ENCODE results near the gene DRD4. TPM values are rescaled to one million over a fixed set of nuclear protein-coding genes. Genes with fewer than 3 reads are reported as not detected.
"Not testable (repeated sequence)": the region's sequence is repeated elsewhere in the genome, so short reads cannot be mapped to it uniquely, and the experiment has no call there.

The DRD4 gene
- polyA plus RNA-seq, 4 donors: 1.8 to 5.2 (median 4.7) TPM

DNA sequence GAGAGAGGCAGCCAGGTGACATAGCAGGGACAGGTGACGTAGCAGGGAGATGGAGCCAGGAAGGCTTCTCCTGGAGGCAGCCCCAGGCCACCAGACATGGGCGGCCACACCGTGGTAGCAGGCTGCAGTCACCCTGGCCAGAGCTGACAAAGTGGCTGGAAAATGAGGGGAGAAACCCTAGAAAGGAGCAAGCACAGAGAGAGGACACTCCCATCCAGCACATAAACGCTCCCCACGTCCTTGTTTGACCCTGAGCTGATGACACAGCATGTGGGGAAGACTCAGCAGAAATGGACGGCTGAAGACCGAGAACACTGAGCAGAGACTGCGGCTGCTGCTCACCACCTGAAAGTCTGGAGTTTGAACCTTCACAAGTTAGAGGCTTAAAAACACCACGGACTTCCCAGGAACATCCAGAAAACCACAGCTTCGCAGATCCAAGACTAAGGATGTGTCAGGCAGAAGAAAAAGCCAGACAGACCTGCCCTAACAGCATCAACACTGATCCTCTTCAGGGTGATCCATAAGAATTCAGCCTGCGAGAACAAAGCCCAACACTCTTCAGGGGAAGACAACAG is 28.7 kb downstream of the DRD4 start:
- DNase-seq (ENCODE audit: low read depth in 4 of 4, low spot score in 2 of 4): no peak

DNA sequence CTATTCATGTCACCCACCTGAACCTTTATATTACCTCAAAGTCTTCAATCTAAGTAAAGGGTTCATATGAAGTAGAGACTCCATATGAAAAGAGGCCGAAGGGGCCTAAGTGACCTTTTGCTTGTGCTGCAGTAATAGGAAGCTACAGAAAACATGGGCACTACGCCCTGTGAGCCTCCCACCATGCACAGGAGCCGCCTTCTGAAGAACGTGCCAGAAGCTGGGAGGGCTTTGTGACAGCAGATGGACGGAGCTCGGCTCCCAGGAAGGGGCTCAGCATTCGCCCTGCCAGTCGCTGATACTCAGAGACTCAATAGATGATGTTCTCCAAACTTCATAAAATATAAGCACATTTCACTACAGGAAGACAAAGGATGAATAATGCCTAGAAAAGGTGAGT is 36.8 kb downstream of the DRD4 start:
- DNase-seq (ENCODE audit: low read depth in 4 of 4, low spot score in 2 of 4): no peak

DNA sequence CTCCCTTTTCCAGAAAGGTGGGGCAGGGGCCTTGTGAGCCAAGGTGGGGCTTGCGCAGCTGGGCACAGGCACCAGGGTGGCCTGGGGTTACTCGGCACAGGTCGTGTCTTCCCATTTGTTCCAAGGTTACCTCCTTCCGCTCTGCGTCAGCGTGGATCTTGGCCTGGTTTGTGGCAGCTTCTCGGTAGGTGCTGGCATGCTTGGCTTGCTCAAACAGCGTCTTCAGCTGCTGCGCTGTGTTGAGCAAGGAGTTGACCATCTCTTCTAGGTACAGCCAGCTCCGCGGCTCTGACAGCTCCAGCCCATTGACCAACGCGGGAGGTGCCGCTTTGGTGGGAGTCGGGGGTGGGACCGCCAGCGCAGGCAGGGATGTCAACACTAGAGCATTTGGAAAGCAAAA is 37.3 kb downstream of the DRD4 start:
- no peak for DNase-seq (ENCODE audit: low read depth in 4 of 4, low spot score in 2 of 4)

DNA sequence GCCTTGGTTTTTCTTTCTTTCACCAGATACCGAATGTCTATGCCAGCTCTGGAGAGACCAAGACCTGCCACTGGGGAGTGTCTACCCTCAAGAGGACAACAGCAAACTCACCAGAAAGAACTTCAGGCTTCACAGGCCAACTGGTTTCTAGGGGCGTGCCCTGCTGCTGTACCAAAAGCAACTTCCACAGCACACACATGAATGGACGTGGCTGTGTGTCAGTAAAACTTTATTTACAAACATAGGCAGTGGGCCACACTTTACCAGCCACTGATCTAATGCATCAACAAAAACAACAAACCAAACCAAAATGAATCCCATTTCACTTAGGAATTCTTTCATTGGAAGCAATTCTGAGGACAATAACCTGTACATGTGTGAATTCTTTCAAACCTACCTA is 41.2 kb downstream of the DRD4 start:
- no peak for DNase-seq (ENCODE audit: low read depth in 4 of 4, low spot score in 2 of 4)

DNA sequence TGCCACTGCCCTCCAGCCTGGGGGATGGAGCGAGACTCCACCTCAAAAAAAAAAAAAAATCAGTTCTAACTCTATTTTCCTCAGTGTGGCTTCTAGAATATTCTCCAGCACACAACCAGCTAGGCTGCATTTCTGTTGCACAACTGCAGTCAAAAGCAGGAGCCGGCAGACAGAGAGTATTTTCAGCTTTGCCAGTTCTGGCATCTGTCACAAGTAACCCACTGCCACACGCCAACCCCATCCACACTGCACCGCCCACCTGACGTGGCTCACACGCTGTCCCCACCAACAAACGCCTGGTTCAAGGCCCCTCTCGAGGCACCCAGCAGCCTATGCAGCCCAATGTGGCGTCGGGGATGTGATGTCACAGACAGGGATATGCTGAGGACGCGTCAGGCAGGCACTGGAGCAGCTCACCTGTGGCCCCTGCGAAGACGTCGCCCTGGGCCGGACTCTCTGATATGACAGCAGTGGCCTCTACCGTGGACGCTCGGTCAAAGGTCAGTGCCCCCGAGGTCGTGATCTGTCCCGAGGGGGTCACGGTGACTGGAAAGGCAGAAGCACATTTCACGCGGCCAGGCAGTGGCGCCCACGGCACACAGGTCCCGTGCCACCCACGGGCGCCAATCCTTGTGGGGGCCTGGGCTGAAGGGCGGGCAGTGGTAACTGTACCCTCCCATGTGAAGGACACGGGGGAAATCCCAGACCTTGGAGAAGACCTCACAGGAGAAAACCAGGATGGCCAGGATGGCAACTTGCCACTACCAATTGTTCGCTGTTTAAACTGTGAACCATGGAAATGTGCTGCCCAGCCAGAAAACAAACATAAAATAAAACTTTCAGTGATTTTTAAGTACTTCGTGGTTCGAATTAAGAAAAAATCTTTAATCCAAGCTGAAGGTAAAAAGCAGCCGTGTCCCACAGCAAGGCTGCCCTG is 42.5 kb downstream of the DRD4 start:
- DNase-seq (ENCODE audit: low read depth in 4 of 4, low spot score in 2 of 4): no peak

DNA sequence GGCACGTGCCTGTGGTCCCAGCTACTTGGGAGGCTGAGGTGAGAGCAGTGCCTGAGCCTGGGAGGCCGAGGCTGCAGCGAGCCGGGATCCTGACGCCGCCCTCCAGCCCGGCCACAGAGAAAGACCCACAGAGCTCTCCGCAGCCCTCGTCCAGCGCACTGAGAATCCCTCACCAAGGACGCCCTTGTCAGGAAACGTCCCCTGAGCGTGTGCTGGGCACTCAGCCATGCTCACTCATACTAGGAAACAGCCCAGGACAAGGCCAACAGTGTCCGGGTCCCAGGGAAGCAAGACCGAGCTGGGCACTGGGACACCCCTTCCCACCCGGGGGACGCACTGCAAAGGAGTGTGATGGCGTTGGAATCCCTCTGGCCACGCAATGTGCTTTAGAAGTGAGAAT is 43.4 kb downstream of the DRD4 start:
- DNase-seq (ENCODE audit: low read depth in 4 of 4, low spot score in 2 of 4): no peak

DNA sequence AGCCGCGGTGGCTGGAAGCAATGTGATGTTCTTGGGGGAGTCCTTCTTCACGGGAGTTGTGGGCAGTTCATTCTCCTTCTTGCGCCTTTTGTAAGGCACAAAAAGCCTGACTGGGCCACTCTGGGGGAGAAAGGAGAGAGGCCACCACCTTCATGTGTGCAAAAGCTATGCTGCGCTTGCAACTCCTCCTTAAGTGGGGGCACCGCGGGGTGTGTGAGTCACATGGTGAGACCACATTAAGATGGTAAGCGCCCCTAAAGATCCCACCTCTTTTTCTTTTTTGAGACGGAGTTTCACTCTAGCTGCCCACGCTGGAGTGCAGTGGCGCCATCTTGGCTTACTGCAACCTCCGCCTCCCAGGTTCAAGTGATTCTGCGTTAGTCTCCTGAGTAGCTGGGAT is 43.9 kb downstream of the DRD4 start:
- no peak for DNase-seq (ENCODE audit: low read depth in 4 of 4, low spot score in 2 of 4)

DNA sequence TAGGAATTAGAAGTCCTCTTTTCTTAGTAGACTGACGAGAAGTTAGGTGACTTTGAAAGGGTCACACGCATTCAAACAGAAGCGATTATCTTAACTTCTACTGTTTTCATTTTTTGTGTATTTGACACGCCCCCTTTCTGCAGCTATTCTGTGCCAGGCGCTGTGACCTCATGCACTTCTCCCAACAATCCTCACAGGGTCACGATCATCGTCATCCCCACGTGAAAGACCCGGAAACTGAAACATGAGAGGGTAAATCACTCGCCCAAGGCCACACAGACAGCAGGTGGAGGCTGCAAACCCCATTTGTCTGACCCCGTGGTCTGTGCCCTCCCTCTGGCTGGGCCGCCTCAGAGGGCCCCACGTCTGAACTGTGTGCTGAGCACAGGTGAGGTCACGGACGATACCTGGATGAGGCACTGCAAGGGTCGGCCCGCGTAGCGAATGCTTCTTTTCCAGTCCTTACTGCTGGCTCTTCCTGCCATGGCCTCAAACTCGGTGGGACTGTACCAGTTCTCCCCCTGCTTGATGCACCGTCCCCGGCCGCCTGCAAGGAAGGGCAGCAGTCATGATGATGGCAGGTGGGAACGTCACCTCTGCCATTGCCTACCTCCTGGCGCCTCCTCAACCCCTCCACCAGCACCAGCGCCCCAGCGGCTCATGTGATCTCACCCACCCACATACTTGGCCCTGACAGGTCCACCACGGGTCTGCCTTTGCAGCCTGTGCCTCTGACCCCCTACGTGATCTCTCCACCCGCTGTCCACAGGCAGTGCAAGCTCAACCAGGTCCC is 49.6 kb downstream of the DRD4 start:
- DNase-seq (ENCODE audit: low read depth in 4 of 4, low spot score in 2 of 4): no peak

DNA sequence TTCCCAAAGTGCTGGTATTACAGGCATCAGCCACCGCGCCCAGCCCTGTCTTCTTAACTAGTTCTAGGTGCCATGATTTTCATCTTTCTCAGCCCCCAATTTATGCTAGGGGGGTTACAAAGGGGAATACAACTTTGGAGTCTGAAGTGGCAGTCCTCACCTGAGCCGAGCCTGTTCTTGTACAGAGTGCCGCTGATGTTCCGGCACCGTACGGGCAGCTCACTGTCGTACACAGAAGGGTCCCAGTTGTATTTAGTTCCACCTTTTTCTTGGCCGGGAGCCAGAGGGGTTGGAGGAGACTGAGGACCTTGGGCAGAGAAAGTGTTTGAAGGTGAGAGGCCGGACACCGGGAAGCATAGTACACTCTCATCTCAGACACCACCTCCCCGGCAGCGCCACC is 50.7 kb downstream of the DRD4 start:
- DNase-seq (ENCODE audit: low read depth in 4 of 4, low spot score in 2 of 4): no peak

DNA sequence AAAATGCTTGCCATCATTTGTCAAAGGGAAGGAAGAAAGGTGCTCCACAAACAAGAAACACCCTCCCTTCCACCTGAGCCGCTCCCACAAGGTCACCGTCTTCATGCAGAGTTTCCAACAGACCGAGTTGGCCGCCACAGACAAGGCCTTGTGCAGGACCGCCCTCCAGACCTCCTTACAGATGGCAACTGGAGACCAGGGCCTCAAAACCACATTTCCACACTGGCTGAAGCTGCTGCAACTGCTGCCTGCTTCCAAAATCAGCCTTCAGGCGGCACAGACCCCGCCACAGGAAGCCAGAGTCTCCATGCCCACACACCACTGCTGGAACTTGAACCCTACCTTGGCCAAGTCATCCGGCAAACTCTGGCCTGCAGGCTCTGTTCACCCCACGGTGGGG is 51.6 kb downstream of the DRD4 start:
- no peak for DNase-seq (ENCODE audit: low read depth in 4 of 4, low spot score in 2 of 4)

DNA sequence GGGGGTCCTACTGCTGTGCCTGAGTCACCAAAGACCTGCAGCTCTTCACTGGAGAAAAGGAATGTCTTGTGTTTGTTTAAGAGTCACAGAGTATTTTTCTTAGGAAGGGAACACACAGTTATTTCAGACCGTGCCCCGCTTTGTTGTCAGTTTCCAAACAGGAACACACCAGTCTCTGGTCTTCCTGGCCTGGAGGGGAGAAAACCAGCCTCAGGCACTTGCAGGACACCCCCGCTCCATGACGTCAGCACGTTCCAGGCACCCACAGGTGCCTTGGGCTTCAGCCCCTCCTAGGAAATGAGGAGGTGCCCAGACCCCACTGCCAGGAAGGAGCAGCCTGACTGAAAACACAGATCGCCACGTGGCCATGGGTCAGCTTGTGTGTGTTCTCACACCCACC is 52.6 kb downstream of the DRD4 start:
- DNase-seq (ENCODE audit: low read depth in 4 of 4, low spot score in 2 of 4): no peak

DNA sequence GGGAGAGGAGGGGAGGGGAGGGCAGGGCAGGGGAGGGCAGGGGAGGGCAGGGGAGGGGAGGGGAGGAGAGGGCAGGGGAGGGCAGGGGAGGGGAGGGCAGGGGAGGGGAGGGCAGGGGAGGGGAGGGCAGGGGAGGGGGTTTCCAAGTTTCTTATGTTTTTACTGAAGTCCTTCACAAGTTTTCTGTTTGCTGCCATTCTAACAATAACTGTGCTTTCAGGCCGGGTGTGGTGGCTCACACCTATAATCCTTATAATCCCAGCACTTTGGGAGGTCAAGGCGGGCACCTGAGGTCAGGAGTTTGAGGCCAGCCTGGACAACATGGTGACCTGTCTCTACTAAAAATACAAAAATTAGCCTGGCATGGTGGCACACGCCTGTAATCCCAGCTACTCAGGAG is 53.2 kb downstream of the DRD4 start:
- DNase-seq (ENCODE audit: low read depth in 4 of 4, low spot score in 2 of 4): not testable (repeated sequence)

Other genes with a start within 250 kb of the DRD4 start
- 1 to 10 TPM; 4.0 to 8.4 (median 7.2) TPM for gene PKP3, start 243.1 kb upstream of the DRD4 start, polyA plus RNA-seq (ENCODE audit: insufficient read length in 4 of 4)
- 10 to 100 TPM; 31.7 to 54.7 (median 48.5) TPM for gene SIGIRR, start 222.3 kb upstream of the DRD4 start, polyA plus RNA-seq (ENCODE audit: insufficient read length in 4 of 4)
- 10 to 100 TPM in 2 of 4 donors, 1 to 10 TPM in 2; 6.1 to 16.5 (median 12.2) TPM for gene ANO9, start 195.3 kb upstream of the DRD4 start, polyA plus RNA-seq (ENCODE audit: insufficient read length in 4 of 4)
- gene PTDSS2, start 187.0 kb upstream of the DRD4 start, polyA plus RNA-seq (ENCODE audit: insufficient read length in 4 of 4): 10 to 100 TPM; 24.6 to 44.2 (median 37.2) TPM
- 100 to 1,000 TPM in 2 of 4 donors, 10 to 100 TPM in 2; 67.0 to 117 (median 102) TPM for gene RNH1, start 130.0 kb upstream of the DRD4 start, polyA plus RNA-seq (ENCODE audit: insufficient read length in 4 of 4)
- gene HRAS, start 101.7 kb upstream of the DRD4 start, polyA plus RNA-seq (ENCODE audit: insufficient read length in 4 of 4): 10 to 100 TPM; 41.2 to 57.3 (median 51.9) TPM
- 1 to 10 TPM; 2.8 to 6.1 (median 5.1) TPM for gene LRRC56, start 99.7 kb upstream of the DRD4 start, polyA plus RNA-seq (ENCODE audit: insufficient read length in 4 of 4)
- gene LMNTD2, start 76.5 kb upstream of the DRD4 start, polyA plus RNA-seq (ENCODE audit: insufficient read length in 4 of 4): 1 to 10 TPM; 3.0 to 7.3 (median 4.7) TPM
- gene RASSF7, start 76.3 kb upstream of the DRD4 start, polyA plus RNA-seq (ENCODE audit: insufficient read length in 4 of 4): 10 to 100 TPM; 36.8 to 71.6 (median 58.8) TPM
- gene PHRF1, start 60.8 kb upstream of the DRD4 start, polyA plus RNA-seq (ENCODE audit: insufficient read length in 4 of 4): 10 to 100 TPM; 18.3 to 33.3 (median 26.8) TPM
- 10 to 100 TPM in 3 of 4 donors, 1 to 10 TPM in 1; 5.4 to 15.4 (median 12.5) TPM for gene IRF7, start 21.3 kb upstream of the DRD4 start, polyA plus RNA-seq (ENCODE audit: insufficient read length in 4 of 4)
- 10 to 100 TPM; 24.9 to 49.2 (median 41.9) TPM for gene CDHR5, start 12.3 kb upstream of the DRD4 start, polyA plus RNA-seq (ENCODE audit: insufficient read length in 4 of 4)
- 1 to 10 TPM in 3 of 4 donors, under 1 TPM in 1; 0.92 to 4.1 (median 2.2) TPM for gene SCT, start 10.1 kb upstream of the DRD4 start, polyA plus RNA-seq (ENCODE audit: insufficient read length in 4 of 4)
- 10 to 100 TPM; 44.7 to 57.7 (median 51.1) TPM for gene DEAF1, start 58.0 kb downstream of the DRD4 start, polyA plus RNA-seq (ENCODE audit: insufficient read length in 4 of 4)
- 10 to 100 TPM; 36.1 to 56.7 (median 46.3) TPM for gene TMEM80, start 58.5 kb downstream of the DRD4 start, polyA plus RNA-seq (ENCODE audit: insufficient read length in 4 of 4)
- 100 to 1,000 TPM; 104 to 161 (median 139) TPM for gene EPS8L2, start 69.0 kb downstream of the DRD4 start, polyA plus RNA-seq (ENCODE audit: insufficient read length in 4 of 4)
- gene TALDO1, start 110.2 kb downstream of the DRD4 start, polyA plus RNA-seq (ENCODE audit: insufficient read length in 4 of 4): 100 to 1,000 TPM; 123 to 164 (median 136) TPM
- 100 to 1,000 TPM in 1 of 4 donors, 10 to 100 TPM in 3; 55.3 to 115 (median 84.8) TPM for gene GATD1, start 140.2 kb downstream of the DRD4 start, polyA plus RNA-seq (ENCODE audit: insufficient read length in 4 of 4)
- gene CEND1, start 152.8 kb downstream of the DRD4 start, polyA plus RNA-seq (ENCODE audit: insufficient read length in 4 of 4): 1 to 10 TPM in 2 of 4 donors, under 1 TPM in 2; 0.28 to 1.3 (median 0.99) TPM
- 10 to 100 TPM; 13.1 to 24.3 (median 18.6) TPM for gene SLC25A22, start 161.0 kb downstream of the DRD4 start, polyA plus RNA-seq (ENCODE audit: insufficient read length in 4 of 4)
- gene PIDD1, start 168.0 kb downstream of the DRD4 start, polyA plus RNA-seq (ENCODE audit: insufficient read length in 4 of 4): 10 to 100 TPM in 3 of 4 donors, 1 to 10 TPM in 1; 6.7 to 17.8 (median 12.9) TPM
- gene RPLP2, start 172.7 kb downstream of the DRD4 start, polyA plus RNA-seq (ENCODE audit: insufficient read length in 4 of 4): 1,000 to 10,000 TPM in 3 of 4 donors, 100 to 1,000 TPM in 1; 903 to 1,462 (median 1,115) TPM
- 10 to 100 TPM; 38.2 to 87.6 (median 68.0) TPM for gene PNPLA2, start 181.6 kb downstream of the DRD4 start, polyA plus RNA-seq (ENCODE audit: insufficient read length in 4 of 4)
- gene CRACR2B, start 190.7 kb downstream of the DRD4 start, polyA plus RNA-seq (ENCODE audit: insufficient read length in 4 of 4): 10 to 100 TPM in 3 of 4 donors, 1 to 10 TPM in 1; 9.8 to 20.8 (median 17.2) TPM
- 100 to 1,000 TPM; 192 to 238 (median 217) TPM for gene CD151, start 195.7 kb downstream of the DRD4 start, polyA plus RNA-seq (ENCODE audit: insufficient read length in 4 of 4)
- 100 to 1,000 TPM in 2 of 4 donors, 10 to 100 TPM in 2; 84.8 to 149 (median 111) TPM for gene POLR2L, start 205.3 kb downstream of the DRD4 start, polyA plus RNA-seq (ENCODE audit: insufficient read length in 4 of 4)
- gene TSPAN4, start 205.6 kb downstream of the DRD4 start, polyA plus RNA-seq (ENCODE audit: insufficient read length in 4 of 4): 10 to 100 TPM; 65.9 to 94.9 (median 76.6) TPM

Measured in left renal cortex interstitium (tissue), 4 donors.